H9 (cell line): ENCODE measurements around the gene AMDHD2. TPM values are rescaled to one million over a fixed set of nuclear protein-coding genes. Genes with fewer than 3 reads are reported as not detected.
"Not testable (repeated sequence)": the region's sequence is repeated elsewhere in the genome, so short reads cannot be mapped to it uniquely, and the experiment has no call there.

ENCODE experiments used
- DNase-seq: peaks from one replicate; pipeline ENCODE4 v3.0.0-alpha.2; 2017
- H2AFZ ChIP-seq: one replicate; pipeline ENCODE4 v1.6.1; 2013; ENCODE audit warnings: mild to moderate bottlenecking, low read length, control low read depth, moderate library complexity
- H2AK5ac ChIP-seq: 2 replicates; pipeline ENCODE4 v1.6.1; 2013; ENCODE audit warnings: low read length, control low read depth, mixed read lengths; ENCODE audit not compliant: insufficient read length
- H2BK120ac ChIP-seq: one replicate; pipeline ENCODE4 v1.6.1; 2013; ENCODE audit warnings: low read depth, mild to moderate bottlenecking, low read length, control low read depth, inconsistent platforms; ENCODE audit not compliant: poor library complexity, severe bottlenecking
- H2BK12ac ChIP-seq: 2 replicates; pipeline ENCODE4 v1.6.1; 2013; ENCODE audit warnings: low read length, control low read depth, mixed read lengths, low read depth; ENCODE audit not compliant: insufficient read length
- H2BK15ac ChIP-seq: 2 replicates; pipeline ENCODE4 v1.6.1; 2013; ENCODE audit warnings: low read depth, low read length, control low read depth
- H2BK20ac ChIP-seq: one replicate; pipeline ENCODE4 v1.6.1; 2013; ENCODE audit warnings: low read depth, mild to moderate bottlenecking, low read length, control low read depth, inconsistent platforms; ENCODE audit not compliant: poor library complexity, severe bottlenecking
- H2BK5ac ChIP-seq: 2 replicates; pipeline ENCODE4 v1.6.1; 2013; ENCODE audit warnings: low read length, control low read depth, mixed read lengths; ENCODE audit not compliant: insufficient read length
- H3K14ac ChIP-seq: 2 replicates; pipeline ENCODE4 v1.6.1; 2013; ENCODE audit warnings: low read length, control low read depth; ENCODE audit not compliant: insufficient read depth
- H3K18ac ChIP-seq: 2 replicates; pipeline ENCODE4 v1.6.1; 2013; ENCODE audit warnings: low read depth, mild to moderate bottlenecking, mixed read lengths, low read length, control low read depth; ENCODE audit not compliant: insufficient read length
- H3K23ac ChIP-seq: 2 replicates; pipeline ENCODE4 v1.6.1; 2013; ENCODE audit warnings: low read length, control low read depth, mixed read lengths, low read depth; ENCODE audit not compliant: insufficient read length
- H3K23me2 ChIP-seq: 2 replicates; pipeline ENCODE4 v1.6.1; 2013; ENCODE audit warnings: low read depth, mild to moderate bottlenecking, mixed read lengths, low read length, control low read depth; ENCODE audit not compliant: insufficient read length, poor library complexity, severe bottlenecking
- H3K27ac ChIP-seq: 2 replicates; pipeline ENCODE4 v1.5.1; 2013; ENCODE audit warnings: low read length, control low read depth, mixed read lengths, low read depth; ENCODE audit not compliant: insufficient read length
- H3K27me3 ChIP-seq: 2 replicates; pipeline ENCODE4 v1.6.1; 2013; ENCODE audit warnings: low read length, control low read depth, inconsistent platforms; ENCODE audit not compliant: insufficient read depth
- H3K4ac ChIP-seq: 2 replicates; pipeline ENCODE4 v1.6.1; 2013; ENCODE audit warnings: low read depth, mild to moderate bottlenecking, control low read depth, inconsistent platforms, low read length, moderate library complexity
- H3K4me1 ChIP-seq: 2 replicates; pipeline ENCODE4 v1.6.1; 2013; ENCODE audit warnings: low read length, control low read depth, inconsistent platforms; ENCODE audit not compliant: insufficient read depth
- H3K4me2 ChIP-seq: 2 replicates; pipeline ENCODE4 v1.6.1; 2013; ENCODE audit warnings: low read length, control low read depth, mixed read lengths; ENCODE audit not compliant: insufficient read length, insufficient read depth
- H3K56ac ChIP-seq: 2 replicates; pipeline ENCODE4 v1.6.1; 2013; ENCODE audit warnings: low read depth, mild to moderate bottlenecking, mixed read lengths, low read length, control low read depth; ENCODE audit not compliant: insufficient read length
- H3K79me1 ChIP-seq: 2 replicates; pipeline ENCODE4 v1.6.1; 2013; ENCODE audit warnings: low read depth, mild to moderate bottlenecking, moderate library complexity, low read length, control low read depth, inconsistent platforms; ENCODE audit not compliant: insufficient read depth, poor library complexity, severe bottlenecking
- H3K79me2 ChIP-seq: 2 replicates; pipeline ENCODE4 v1.6.1; 2013; ENCODE audit warnings: low read length, control low read depth, inconsistent platforms; ENCODE audit not compliant: insufficient read depth
- H3K9ac ChIP-seq: 2 replicates; pipeline ENCODE4 v1.6.1; 2013; ENCODE audit warnings: low read length, control low read depth, mixed read lengths; ENCODE audit not compliant: insufficient read length; ENCODE audit errors: extremely low read depth
- H3K9me3 ChIP-seq: one replicate; pipeline ENCODE4 v1.6.1; 2013; ENCODE audit warnings: low read depth, low read length, inconsistent platforms; ENCODE audit not compliant: control insufficient read depth
- H3T11ph ChIP-seq: one replicate; pipeline ENCODE4 v1.6.1; 2013; ENCODE audit warnings: mild to moderate bottlenecking, low read length, control low read depth, inconsistent platforms
- H4K20me1 ChIP-seq: one replicate; pipeline ENCODE4 v1.6.1; 2013; ENCODE audit not compliant: control insufficient read depth, insufficient read length, insufficient read depth
- H4K5ac ChIP-seq: 2 replicates; pipeline ENCODE4 v1.6.1; 2013; ENCODE audit warnings: low read depth, mild to moderate bottlenecking, mixed read lengths, low read length, control low read depth; ENCODE audit not compliant: insufficient read length
- H4K8ac ChIP-seq: replicated peaks from 2 replicates; pipeline ENCODE4 v1.6.1; 2013; ENCODE audit warnings: low read length, control low read depth, mixed read lengths, low read depth; ENCODE audit not compliant: insufficient read length
- H4K91ac ChIP-seq: 2 replicates; pipeline ENCODE4 v1.6.1; 2013; ENCODE audit warnings: low read depth, mild to moderate bottlenecking, moderate library complexity, mixed read lengths, low read length, control low read depth; ENCODE audit not compliant: insufficient read length
- H3K27ac Mint-ChIP-seq, 3 experiments: 2 replicates in 2 of 3; 3 replicates in 1 of 3; pipeline ENCODE4 v1.8.0; 2020 to 2021; ENCODE audit warnings: mixed read lengths in 3 of 3, mild to moderate bottlenecking in 1 of 3, moderate library complexity in 1 of 3
- H3K27me3 Mint-ChIP-seq: 2 replicates; pipeline ENCODE4 v1.8.0; 2021; ENCODE audit warnings: low read depth, mild to moderate bottlenecking, moderate library complexity, mixed read lengths
- H3K36me3 Mint-ChIP-seq, 3 experiments: 2 replicates in 2 of 3; 3 replicates in 1 of 3; pipeline ENCODE4 v1.8.0; 2020 to 2021; ENCODE audit warnings: low read depth in 3 of 3, mixed read lengths in 3 of 3; ENCODE audit not compliant: insufficient read depth in 1 of 3
- H3K4me1 Mint-ChIP-seq, 2 experiments: 2 replicates each; pipeline ENCODE4 v1.8.0; 2020; ENCODE audit warnings: mixed read lengths in 2 of 2
- H3K4me3 Mint-ChIP-seq, 2 experiments: 2 replicates in 1 of 2; 3 replicates in 1 of 2; pipeline ENCODE4 v1.8.0; 2020 to 2021; ENCODE audit warnings: mild to moderate bottlenecking in 2 of 2, mixed read lengths in 2 of 2, moderate library complexity in 1 of 2
- H3K9me3 Mint-ChIP-seq, 2 experiments: 2 replicates in 1 of 2; 3 replicates in 1 of 2; pipeline ENCODE4 v1.8.0; 2020; ENCODE audit warnings: mild to moderate bottlenecking in 2 of 2, mixed read lengths in 2 of 2, moderate library complexity in 1 of 2
- WGBS: extraction: QIAGEN DNeasy Blood & Tissue Kit; methylation state at CpG from one replicate; pipeline ENCODE4 v1.1.7; 2013; ENCODE audit warnings: missing lambda C conversion rate, low lambda C conversion rate, mixed read lengths; ENCODE audit not compliant: insufficient read length; ENCODE audit errors: extremely low coverage; 5-methylcytosine and 5-hydroxymethylcytosine counted together
- total RNA-seq: library from RNA; stranded (reverse); gene quantifications from 2 replicates; pipeline ENCODE4 v1.2.1, GENCODE V29; 2021

AMDHD2 gene
- total RNA-seq, 1 experiment from 2014 or later = 61.5 TPM

DNA sequence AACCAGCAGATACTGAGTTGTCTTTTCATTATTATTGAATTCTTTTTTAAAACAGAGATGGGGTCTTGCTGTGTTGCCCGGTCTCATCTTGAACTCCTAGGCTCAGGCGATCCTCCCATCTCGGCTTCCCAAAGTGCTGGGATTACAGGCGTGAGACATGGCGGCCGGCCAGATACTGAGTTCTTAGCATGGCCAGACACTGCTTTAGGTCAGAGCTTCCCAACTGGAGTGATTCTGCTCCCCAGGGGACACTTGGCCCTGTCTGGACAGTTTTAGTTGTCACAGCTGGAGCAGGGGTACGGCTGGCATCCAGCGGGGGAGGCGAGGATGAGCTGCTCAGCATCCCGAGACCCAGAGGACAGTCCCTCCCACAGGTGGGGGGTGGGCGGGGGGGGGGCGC, 58.7 kb downstream of the AMDHD2 start:
- not testable (repeated sequence) for H3K9me3 ChIP-seq, H3K23me2 ChIP-seq, H3K27ac Mint-ChIP-seq, H2BK15ac ChIP-seq, H4K20me1 ChIP-seq, H3T11ph ChIP-seq, H4K91ac ChIP-seq, H4K5ac ChIP-seq, H2BK5ac ChIP-seq, H3K36me3 Mint-ChIP-seq, H3K27me3 Mint-ChIP-seq, H3K4me1 ChIP-seq, H2BK12ac ChIP-seq, H3K79me1 ChIP-seq, H3K79me2 ChIP-seq, H4K8ac ChIP-seq, H3K4me1 Mint-ChIP-seq, H3K4me2 ChIP-seq, H2AK5ac ChIP-seq, H3K23ac ChIP-seq, H3K4ac ChIP-seq, H3K4me3 Mint-ChIP-seq, H2BK20ac ChIP-seq, H3K27ac ChIP-seq, H3K27me3 ChIP-seq, H3K9me3 Mint-ChIP-seq, H2AFZ ChIP-seq, DNase-seq, H3K18ac ChIP-seq, H3K9ac ChIP-seq, H3K56ac ChIP-seq, H2BK120ac ChIP-seq, H3K14ac ChIP-seq
- no CpG with 5 or more reads among the region's 12 CpGs for WGBS
